GM19240 (cell line): ENCODE data around the gene UBQLN3.

Experiments
- DNase-seq: peaks from one replicate; pipeline ENCODE4 v3.0.0; 2011; ENCODE audit warnings: low spot score; ENCODE audit not compliant: insufficient read length

UBQLN3 gene

DNA sequence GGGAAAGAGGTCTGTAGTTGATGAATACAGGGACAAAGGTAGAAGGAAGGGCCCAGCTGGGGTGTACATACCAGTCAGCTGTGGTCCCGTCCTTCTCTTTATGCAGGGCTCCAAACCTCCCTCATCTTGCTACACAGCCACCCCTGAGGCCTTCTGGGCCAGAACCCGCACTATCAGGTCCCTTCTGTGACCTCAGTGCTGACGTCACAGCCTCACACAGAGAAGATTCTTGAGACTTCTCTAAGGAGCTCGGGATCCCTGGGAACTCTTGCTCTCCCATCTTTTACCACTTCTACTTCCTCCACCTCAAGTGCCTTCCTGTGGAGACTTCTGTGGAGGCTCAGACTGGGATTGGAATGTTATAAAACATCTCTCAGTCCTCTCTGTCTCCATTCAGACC, at the start of gene UBQLN3:
Gene UBQLN3 (minus strand): TSS at position 155 of the 400 bp plus-strand sequence. CDS start 399 bp downstream, outside the sequence.
- no peak for DNase-seq

GRCh38 chr11:5557751-5558150, 48.0 kb upstream of the UBQLN3 start:
- DNase-seq: no peak

DNA sequence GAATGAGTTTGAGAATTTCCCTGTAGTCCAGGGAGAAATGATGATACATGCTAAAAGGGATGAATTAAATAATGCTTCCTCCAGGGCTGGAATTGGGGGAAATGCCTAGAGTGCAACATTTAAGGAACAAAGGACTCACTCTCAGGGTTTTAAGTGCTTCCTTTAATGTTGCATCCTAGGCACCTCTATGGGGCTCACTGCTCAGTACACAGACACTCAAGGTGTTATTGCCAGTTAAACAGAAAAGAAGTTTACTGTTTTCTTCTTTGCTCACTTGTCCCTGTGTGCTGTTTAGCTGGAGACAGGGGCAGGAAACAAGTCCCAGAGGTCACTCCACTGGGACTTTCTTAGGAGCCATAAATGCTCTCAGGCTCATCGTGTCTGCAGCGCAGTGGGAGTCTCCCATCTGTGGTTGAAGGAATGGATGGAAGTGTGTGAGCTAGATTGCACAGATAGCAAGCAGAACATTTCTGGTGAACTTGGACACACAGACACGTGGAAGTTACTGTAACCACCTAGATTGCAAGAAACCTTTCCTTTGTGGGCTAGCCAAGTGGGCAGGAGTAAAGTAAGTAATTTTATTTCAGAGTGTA, 46.9 kb upstream of the UBQLN3 start:
- no peak for DNase-seq

- DNase-seq: no peak
Observed at GRCh38 chr11:5553343-5553742, 43.6 kb upstream of the UBQLN3 start.

DNA sequence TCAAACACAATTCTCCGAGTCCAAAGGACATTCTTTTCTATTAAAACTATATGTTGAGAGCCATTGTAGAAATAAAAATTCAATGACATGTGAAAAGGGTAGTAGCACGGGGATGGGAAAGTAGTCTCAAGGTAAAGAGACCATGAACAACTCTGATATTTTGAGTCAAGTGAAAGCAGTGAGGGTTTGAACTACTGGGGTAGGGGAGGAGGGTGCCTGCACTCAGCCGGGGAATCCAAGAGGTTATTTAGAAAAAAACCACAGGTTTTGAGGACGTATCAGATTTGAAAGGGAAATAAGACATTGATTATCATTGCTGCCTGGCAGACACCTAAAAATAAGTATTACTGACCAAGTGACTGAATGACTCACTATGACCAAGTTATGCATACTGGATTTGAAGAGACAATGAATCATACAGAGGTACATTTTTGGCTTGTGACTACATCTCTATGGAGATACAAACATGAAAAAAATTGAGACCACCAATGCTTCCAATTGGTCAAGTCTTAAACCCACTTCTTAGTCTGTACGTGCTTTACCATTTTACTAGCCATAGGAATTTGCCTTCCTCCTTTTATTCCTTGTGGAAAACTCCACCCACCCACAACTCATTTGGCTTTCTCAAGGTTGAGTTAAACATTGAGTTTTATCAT, 40.8 kb upstream of the UBQLN3 start:
- no peak for DNase-seq

DNA sequence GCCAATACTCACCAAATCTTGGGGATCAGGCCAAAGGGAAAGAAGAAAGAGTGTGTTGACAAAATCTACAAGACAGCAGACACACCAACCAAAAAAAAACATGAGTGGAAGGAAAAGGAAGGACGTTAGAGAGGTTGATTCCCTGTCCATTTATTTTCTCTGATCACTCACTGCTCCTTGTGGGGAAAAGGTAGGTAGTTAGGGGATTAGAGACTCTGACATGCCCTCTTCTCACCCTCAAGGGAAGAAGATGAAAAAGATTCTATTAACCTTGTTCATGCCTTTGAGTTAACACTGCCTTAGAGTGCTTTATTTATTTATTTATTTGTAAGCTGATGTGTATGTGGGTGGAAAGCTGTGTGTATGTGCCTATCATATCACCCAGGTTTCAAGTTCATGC, 38.7 kb upstream of the UBQLN3 start, which contains the start of gene OR52H1:
Gene OR52H1 (minus strand): TSS at position 101 of the 400 bp plus-strand sequence. CDS start 3,035 bp downstream, outside the sequence.
- no peak for DNase-seq

DNA sequence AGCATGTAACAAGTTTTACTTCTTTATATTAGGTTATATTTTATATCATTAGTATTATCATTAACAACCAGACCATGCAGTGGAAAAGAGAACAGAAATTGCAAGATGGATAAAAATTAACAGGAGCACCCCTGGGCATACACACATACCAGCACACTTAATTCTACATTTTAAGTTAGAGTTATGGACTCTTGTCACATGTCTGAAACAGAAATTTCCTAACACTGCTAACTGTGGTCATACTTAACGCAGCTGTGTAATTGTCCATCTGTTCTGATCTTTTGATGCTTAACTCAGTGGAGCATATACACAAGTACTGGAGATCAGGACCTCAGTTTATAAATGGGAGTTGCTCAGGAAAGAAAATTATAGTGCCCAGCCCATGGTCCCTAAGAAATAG, 38.2 kb upstream of the UBQLN3 start:
- DNase-seq: no peak

DNA sequence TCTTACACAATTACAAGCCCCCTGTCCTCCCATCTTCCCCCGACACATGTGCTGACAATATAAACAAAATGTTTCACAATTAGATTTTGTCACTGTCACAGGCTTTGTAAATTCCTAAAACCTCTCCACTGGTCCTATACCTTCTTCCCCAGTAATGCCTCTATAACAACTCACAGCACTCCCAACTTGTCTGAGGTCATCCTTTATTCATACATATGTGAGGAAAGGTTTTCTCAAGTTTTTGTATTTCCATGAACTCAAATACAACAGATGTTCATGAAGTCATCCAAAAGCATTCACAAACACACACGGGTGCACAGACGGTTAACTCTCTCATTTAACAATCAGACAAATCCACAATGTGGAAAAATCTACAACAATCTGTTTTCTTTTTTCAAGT, 36.7 kb upstream of the UBQLN3 start:
- no peak for DNase-seq

- DNase-seq: no peak
Observed at GRCh38 chr11:5541427-5541826, 31.7 kb upstream of the UBQLN3 start.

DNA sequence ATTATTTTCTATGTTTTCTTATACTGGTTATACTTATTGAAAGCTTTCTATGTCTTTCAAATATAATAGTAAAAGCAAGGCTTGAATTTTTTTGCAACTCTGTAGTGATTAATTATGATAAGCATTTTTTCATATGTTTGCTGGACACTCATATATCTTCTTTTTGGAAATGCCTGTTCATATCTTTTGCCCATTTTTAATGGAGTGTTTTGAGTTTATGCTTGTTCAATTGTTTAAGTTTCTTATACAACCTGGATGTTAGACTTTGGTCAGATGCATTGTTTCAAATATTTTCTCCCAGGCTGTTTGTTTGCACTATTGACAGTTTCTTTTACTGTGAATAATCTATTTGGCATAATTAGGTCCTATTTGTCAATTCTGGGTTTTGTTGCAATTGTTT, 26.7 kb upstream of the UBQLN3 start:
- no peak for DNase-seq

GRCh38 chr11:5534046-5534445, 24.3 kb upstream of the UBQLN3 start:
- DNase-seq: no peak

GRCh38 chr11:5531053-5531831, 21.5 kb upstream of the UBQLN3 start:
- no peak for DNase-seq

DNA sequence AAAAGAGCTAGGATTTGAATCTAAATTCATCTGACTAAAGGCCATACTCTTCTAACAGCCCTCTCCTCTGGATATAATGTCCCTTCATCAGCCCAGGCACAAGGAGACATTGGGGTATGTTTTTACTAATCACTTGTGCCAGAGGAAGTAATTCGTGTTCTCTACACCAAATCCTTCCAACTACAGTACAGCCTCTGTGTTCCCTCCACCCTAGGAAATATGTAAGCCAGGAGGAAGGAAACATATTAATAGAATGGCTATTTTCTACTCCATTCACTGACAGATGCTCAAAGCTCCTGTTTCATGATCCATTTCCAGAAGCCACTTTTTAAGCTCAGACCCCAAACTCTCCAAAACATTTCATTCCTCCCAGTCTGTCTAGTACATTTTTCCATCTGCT, 18.7 kb upstream of the UBQLN3 start:
- no peak for DNase-seq

DNA sequence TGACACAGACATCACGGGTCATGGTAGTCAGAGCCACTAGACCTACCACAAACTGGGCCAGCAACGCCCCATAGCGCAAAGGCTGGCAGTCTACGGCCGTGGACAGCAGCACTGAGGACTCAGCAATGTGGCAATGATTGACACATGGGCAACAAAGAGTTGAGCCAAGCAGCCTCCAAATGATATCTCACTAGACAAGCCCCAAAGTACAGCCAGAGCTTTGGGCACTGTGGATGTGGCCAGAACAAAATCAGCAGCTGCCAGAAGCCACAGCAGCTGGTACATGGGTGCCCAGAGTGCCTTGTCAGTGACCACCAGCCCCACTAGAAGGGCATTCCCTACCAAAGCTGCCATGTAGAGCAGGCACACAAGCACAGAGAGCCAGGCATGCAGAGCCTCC, 18.0 kb upstream of the UBQLN3 start:
- DNase-seq: no peak

DNA sequence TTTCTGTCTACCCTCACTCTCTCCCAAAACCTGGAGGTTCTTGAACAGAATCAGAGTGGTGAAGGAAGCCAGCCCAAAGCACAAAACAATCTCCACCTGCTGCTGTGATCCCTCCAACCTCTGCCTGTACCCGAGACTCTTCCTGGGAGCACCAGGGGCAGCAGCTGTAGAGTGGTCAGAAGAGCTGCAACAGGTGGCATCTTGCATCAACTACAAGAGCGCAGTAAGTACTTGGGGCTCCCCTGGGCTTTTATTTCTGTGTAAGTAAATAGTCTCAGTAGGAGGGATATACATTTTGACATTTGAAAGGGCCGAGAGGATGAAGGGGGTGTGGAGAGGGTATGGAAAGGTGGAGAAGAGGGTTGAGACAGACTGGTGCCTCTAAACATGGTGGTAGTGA, 15.0 kb upstream of the UBQLN3 start:
- DNase-seq: no peak

DNA sequence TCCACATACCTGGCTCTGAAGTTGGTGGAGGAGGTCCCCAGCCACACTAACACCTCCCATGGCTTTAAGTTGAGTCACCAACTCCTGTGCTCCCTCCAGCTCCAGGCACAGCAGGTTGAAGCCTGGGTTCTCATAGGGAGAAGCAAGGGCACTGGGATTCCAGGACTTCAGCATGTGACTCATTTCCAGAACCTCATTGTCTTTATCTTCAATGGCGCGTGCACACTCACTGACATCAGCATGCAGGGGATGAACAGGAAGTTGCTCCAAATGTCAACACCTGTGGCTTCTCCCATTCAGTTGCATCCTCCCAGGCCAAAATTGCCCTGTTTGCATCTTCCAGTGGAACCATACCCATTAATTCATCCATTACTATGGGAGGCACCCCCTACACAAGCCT, 12.6 kb upstream of the UBQLN3 start:
- no peak for DNase-seq

- no peak for DNase-seq
Observed at GRCh38 chr11:5521540-5521939, 11.8 kb upstream of the UBQLN3 start.

DNA sequence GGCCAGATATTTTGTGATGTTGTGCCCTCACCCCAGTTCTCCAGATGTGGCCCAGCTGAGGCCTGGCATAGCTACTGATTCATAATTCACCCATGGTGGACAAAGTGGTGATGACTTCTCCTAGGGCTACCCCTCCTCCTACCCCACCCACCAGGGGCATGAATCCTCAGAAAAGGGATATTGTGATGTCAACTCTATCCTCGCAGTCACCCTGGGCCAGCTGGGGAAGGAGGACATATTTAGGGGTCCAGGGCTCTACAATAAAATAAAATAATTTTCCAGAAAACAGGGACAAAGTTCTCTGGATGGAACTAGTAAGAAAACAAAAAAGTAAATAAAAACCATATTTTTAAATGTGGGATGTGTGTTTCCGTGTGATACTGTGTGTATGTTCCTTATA, 6.8 kb upstream of the UBQLN3 start, which contains the start of gene UBQLNL:
Gene UBQLNL (minus strand): TSS at position 101 of the 400 bp plus-strand sequence. CDS start 258 bp downstream, outside the sequence.
- DNase-seq: no peak

GRCh38 chr11:5514841-5515240, 5.1 kb upstream of the UBQLN3 start:
- no peak for DNase-seq

DNA sequence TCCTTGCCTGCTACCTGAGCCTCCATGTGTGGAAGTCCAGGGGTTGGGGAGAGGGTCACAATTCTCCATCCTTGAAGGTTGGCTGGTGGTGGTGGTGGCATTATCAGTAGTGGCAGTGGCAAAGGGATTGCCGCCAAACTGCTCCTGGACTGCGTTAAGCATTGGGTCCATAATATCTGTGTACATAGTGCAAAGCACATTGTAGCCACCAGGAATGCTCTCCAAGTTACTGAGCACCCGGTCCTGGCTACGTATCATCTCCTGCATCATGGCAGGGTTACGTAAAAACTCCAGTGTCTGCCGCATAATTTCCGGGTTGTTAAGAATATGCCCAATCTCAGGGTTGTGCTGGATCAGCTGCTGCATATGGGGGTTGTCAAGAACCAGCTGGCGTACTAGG, 1.2 kb downstream of the UBQLN3 start:
- no peak for DNase-seq

DNA sequence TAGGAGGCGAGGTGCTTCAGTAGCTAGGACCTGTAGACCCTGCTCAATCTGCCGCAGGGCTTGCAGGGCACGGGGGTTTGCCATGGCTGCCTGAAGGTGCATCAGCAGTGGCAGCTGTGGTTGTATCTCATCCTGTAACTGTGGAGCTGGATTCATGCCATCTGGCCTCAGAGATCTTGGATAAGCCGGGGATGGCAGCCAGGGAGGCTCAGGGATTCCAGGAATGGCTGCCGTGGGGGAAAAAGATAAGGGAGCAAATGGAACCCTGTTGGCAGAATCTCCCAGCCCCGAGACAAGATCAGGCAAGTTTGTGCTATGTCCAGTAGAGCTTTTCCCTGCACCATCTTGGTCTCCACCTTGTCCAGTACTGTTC, 1.8 kb downstream of the UBQLN3 start:
- DNase-seq: no peak

DNA sequence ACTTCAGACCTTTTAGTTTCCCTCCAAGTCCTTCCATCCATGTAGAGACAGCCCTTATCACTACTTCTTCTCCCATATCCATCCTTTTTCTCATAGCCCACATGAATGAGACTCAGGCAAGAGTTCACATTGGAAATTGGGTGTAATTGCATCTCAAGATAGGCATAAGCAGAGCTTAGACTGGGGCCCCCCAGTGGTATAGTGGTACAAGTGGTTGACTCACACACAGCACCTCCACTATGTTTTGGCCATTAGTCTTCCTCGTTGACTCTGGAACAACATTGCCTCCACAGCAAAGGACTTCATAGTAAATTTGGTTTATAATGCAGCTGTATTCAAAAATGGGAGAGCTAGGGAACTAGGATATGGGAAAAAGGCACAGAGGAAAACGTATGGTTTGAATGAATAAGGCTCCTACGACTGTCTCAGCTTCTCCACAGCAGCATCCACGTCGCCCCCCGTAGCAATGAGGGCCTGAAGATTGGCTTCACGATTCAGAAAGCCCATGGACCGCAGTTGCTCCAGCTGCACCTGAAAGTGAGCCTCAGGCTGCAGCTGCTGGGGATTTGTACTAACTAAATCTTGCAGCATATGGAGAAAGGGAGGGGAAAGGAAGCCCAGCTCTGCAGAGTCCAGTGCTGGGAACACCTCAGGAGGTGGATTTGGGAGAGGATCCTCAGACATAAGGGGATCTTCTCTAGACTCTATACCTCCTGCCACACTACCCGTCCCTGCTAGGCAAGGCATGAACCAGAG, 2.4 kb downstream of the UBQLN3 start:
- no peak for DNase-seq
